Endothelial cell of umbilical vein (primary cell): ENCODE measurements around the gene SMIM24. TPM values are rescaled to one million over a fixed set of nuclear protein-coding genes. Genes with fewer than 3 reads are reported as not detected.

ENCODE experiments used
- BruUV-seq: library from RNA; stranded (reverse); fragments of 400-500 nt; replicated peaks from 2 replicates; lab custom pipeline; 2021; lab: Mats Ljungman, UMichigan
- CTCF ChIA-PET: fragments of 300-600, 350-600 bp; sonication (Branson Sonifier 250); formaldehyde crosslinking; loops from one replicate; lab custom pipeline; 2021; ENCODE audit warnings: antibody characterized with exemption, inconsistent platforms; lab: Charles Lee
- POLR2A ChIA-PET: fragments of 300-600, 350-600 bp; sonication (Branson Sonifier 250); formaldehyde crosslinking; loops from one replicate; lab custom pipeline; 2021; ENCODE audit warnings: antibody characterized with exemption, inconsistent platforms; lab: Charles Lee
- DNase-seq: peaks from one replicate; pipeline ENCODE4 v3.0.0-alpha.2; 2011; ENCODE audit warnings: low read depth, low spot score
- FAIRE-seq: peaks from 2 replicates; lab custom pipeline; 2011; peaks lifted over from hg19 to GRCh38; lab: Jason Lieb, UNC
- H2AFZ ChIP-seq: 2 replicates; pipeline ENCODE4 v1.6.0; 2012; ENCODE audit warnings: low read depth, low read length, control low read depth, inconsistent platforms
- H3K27ac ChIP-seq: 2 replicates; pipeline ENCODE4 v1.5.1; 2011; ENCODE audit warnings: low read depth, mild to moderate bottlenecking, control low read depth, low read length, moderate library complexity; ENCODE audit not compliant: insufficient read depth
- H3K27me3 ChIP-seq, 2 experiments: 2 replicates each; pipeline versions ENCODE4 v1.6.0 to v1.6.1; 2011; ENCODE audit warnings: low read length in 2 of 2, mixed read lengths in 1 of 2; ENCODE audit not compliant: control insufficient read depth in 2 of 2, insufficient read depth in 2 of 2
- H3K36me3 ChIP-seq, 2 experiments: 2 replicates in 1 of 2; 3 replicates in 1 of 2; pipeline ENCODE4 v1.5.1; 2011; ENCODE audit warnings: low read length in 2 of 2, mild to moderate bottlenecking in 1 of 2, moderate library complexity in 1 of 2; ENCODE audit not compliant: control insufficient read depth in 2 of 2, insufficient read depth in 2 of 2; ENCODE audit errors: extremely low read depth in 1 of 2
- H3K4me1 ChIP-seq: 3 replicates; pipeline ENCODE4 v1.5.1; 2011; ENCODE audit warnings: mild to moderate bottlenecking, low read length; ENCODE audit not compliant: control insufficient read depth, insufficient read depth; ENCODE audit errors: extremely low read depth
- H3K4me2 ChIP-seq: 2 replicates; pipeline ENCODE4 v1.6.1; 2011; ENCODE audit warnings: low read length, control low read depth, mixed read lengths; ENCODE audit not compliant: insufficient read depth
- H3K4me3 ChIP-seq, 3 experiments: fragments of 200-600 bp in 1 of 3; sonication (generic), shearing (Covaris generic) in 1 of 3; replicated peaks in 1 of 3; 2 replicates each; pipeline ENCODE4 v1.5.1; 2011 to 2016; ENCODE audit warnings: control low read depth in 3 of 3, low read length in 3 of 3, mild to moderate bottlenecking in 2 of 3, inconsistent platforms in 1 of 3, low read depth in 1 of 3, moderate library complexity in 1 of 3; ENCODE audit not compliant: insufficient read depth in 1 of 3
- H3K79me2 ChIP-seq: 2 replicates; pipeline ENCODE4 v1.6.0; 2012; ENCODE audit warnings: low read length, inconsistent platforms; ENCODE audit not compliant: control insufficient read depth, insufficient read depth
- H3K9ac ChIP-seq: replicated peaks from 2 replicates; pipeline ENCODE3; 2011; ENCODE audit warnings: low read length, control low read depth; ENCODE audit not compliant: insufficient read depth; ENCODE audit errors: extremely low read depth
- H3K9me1 ChIP-seq: replicated peaks from 3 replicates; pipeline ENCODE4 v1.6.0; 2011; ENCODE audit warnings: mild to moderate bottlenecking, low read length; ENCODE audit not compliant: control insufficient read depth, insufficient read depth; ENCODE audit errors: extremely low read depth
- H3K9me3 ChIP-seq: replicated peaks from 2 replicates; pipeline ENCODE4 v1.5.1; 2012; ENCODE audit warnings: low read length, inconsistent platforms; ENCODE audit not compliant: control insufficient read depth, insufficient read depth
- H4K20me1 ChIP-seq: replicated peaks from 2 replicates; pipeline ENCODE3; 2011; ENCODE audit warnings: mild to moderate bottlenecking, low read length; ENCODE audit not compliant: control insufficient read depth, insufficient read depth; ENCODE audit errors: extremely low read depth
- CTCF ChIP-seq, 2 donors: IDR thresholded peaks; 1 replicate in 1 of 2; 2 replicates in 1 of 2; pipeline ENCODE4 v1.5.1; 2011; ENCODE audit warnings: low read length in 2 of 2, mild to moderate bottlenecking in 2 of 2, moderate library complexity in 2 of 2, control low read depth in 1 of 2, inconsistent platforms in 1 of 2, low read depth in 1 of 2; ENCODE audit not compliant: insufficient read depth in 1 of 2; ENCODE audit errors: extremely low read depth in 1 of 2
- EZH2 ChIP-seq: IDR thresholded peaks from 2 replicates; pipeline ENCODE4 v1.6.1; 2012; ENCODE audit warnings: borderline replicate concordance, low read depth, mild to moderate bottlenecking, moderate library complexity, low read length, inconsistent platforms; ENCODE audit not compliant: severe bottlenecking
- FOS ChIP-seq: IDR thresholded peaks from 2 replicates; pipeline ENCODE4 v1.6.1; 2011; ENCODE audit warnings: mild to moderate bottlenecking, low read length, moderate library complexity, borderline replicate concordance; ENCODE audit not compliant: insufficient read depth
- GATA2 ChIP-seq: IDR thresholded peaks from 2 replicates; pipeline ENCODE4 v1.7.0; 2011; ENCODE audit warnings: low read depth, mild to moderate bottlenecking, moderate library complexity, mixed read lengths, low read length; ENCODE audit not compliant: insufficient read length, insufficient read depth
- JUN ChIP-seq: IDR thresholded peaks from 2 replicates; pipeline ENCODE4 v1.6.1; 2011; ENCODE audit warnings: borderline replicate concordance, low read depth; ENCODE audit not compliant: insufficient read length, insufficient read depth
- MAX ChIP-seq: IDR thresholded peaks from 2 replicates; pipeline ENCODE4 v1.6.1; 2011; ENCODE audit not compliant: insufficient read depth, insufficient read length
- MYC ChIP-seq: IDR thresholded peaks from one replicate; pipeline ENCODE4 v1.6.1; 2011; ENCODE audit warnings: mild to moderate bottlenecking, low read depth, low read length
- POLR2A ChIP-seq: IDR thresholded peaks from 2 replicates; pipeline ENCODE4 v1.6.1; 2012; ENCODE audit warnings: low read depth, mild to moderate bottlenecking, control low read depth, low read length
- POLR2AphosphoS5 ChIP-seq: IDR thresholded peaks from 2 replicates; pipeline ENCODE4 v1.6.1; 2012; ENCODE audit warnings: low read depth, mild to moderate bottlenecking, control low read depth, low read length, moderate library complexity; ENCODE audit not compliant: insufficient read depth
- dilution Hi-C: fragments of 300-500 bp; cut with MboI; formaldehyde crosslinking; loops from one replicate; pipeline ENCODE4 v1.15.0; 2019; ENCODE audit warnings: low sequenced_read_pairs; ENCODE audit not compliant: extremely low pct_ligation_motif_present
- intact Hi-C: fragments of 100-400 bp; cut with micrococcal nuclease; formaldehyde crosslinking; loops from one replicate; pipeline ENCODE4 v1.10.0; 2022
- polyA plus RNA-seq, 4 experiments: library from polyadenylated mRNA; depleted of rRNA in 3 of 4; stranded (reverse) in 3 of 4; unstranded in 1 of 4; fragments of >200 nt; gene quantifications; 2 replicates each; pipeline versions ENCODE4 v1.2.1 to v1.2.3, GENCODE V29; 2011 to 2012; ENCODE audit warnings: missing spikeins in 1 of 4
- total RNA-seq: library from RNA; stranded (reverse); gene quantifications from 2 replicates; pipeline ENCODE4 v1.2.3, GENCODE V29; 2021

The SMIM24 gene
- total and polyA plus RNA-seq, 2 donors (not counting 3 experiments of a cell fraction or from before 2014, with no cell fraction given): not detected

- Histone ChIP-seq H3K27me3 (peaks cover 0 to under 1% of the 10 kb centered on the region in 2 experiments), H3K27ac (no peak overlapping the region), H2AFZ (no peak overlapping the region), H3K79me2 (no peaks in the 10 kb centered on the region), H4K20me1 (no peaks in the 10 kb centered on the region), H3K9me3 (no peaks in the 10 kb centered on the region), H3K4me1 (no peaks in the 10 kb centered on the region), H3K4me3 (no peak overlapping the region), H3K9ac (no peak overlapping the region), H3K36me3 (no peaks in the 10 kb centered on the region), H3K4me2 (no peak overlapping the region), H3K9me1 (no peaks in the 10 kb centered on the region)
- dilution Hi-C loops (no loop called here), intact Hi-C loops (no loop called here)
- BruUV-seq: no TSS peak
- ChIA-PET POLR2A (no interaction called here), CTCF (interaction anchor here (1.4 kb wide), 1 partner anchor 10 kb away, joined by 6 read pairs; no protein-coding TSS in a partner anchor)
- no peak for FAIRE-seq
- no peak for DNase-seq
- no peak for TF ChIP-seq GATA2
- TF ChIP-seq MYC: no peak
- no peak for TF ChIP-seq MAX
- no peak for TF ChIP-seq POLR2AphosphoS5
- no peak for TF ChIP-seq POLR2A
- TF ChIP-seq CTCF (IDR thresholded peaks at IDR 0.05; ENCODE audit: extremely low read depth in 1 of 2, insufficient read depth in 1 of 2, low read depth in 1 of 2, low read length in 2 of 2): no peak
- TF ChIP-seq EZH2: no peak
- TF ChIP-seq FOS: no peak
- no peak for TF ChIP-seq JUN
Measured at GRCh38 chr19:3475449-3475848, 4.9 kb downstream of the SMIM24 start.
